Spinal cord (tissue), 10 donors: ENCODE measurements around the gene CMIP. TPM values are rescaled to one million over a fixed set of nuclear protein-coding genes. Genes with fewer than 3 reads are reported as not detected.
A peak's percentile ranks its signal among the peaks of the same experiment; 100 is the strongest.

Experiments used
- DNase-seq, 6 donors: peaks; one replicate each; pipeline versions ENCODE4 v3.0.0 to v3.0.0-alpha.2; 2013 to 2015; ENCODE audit warnings: low spot score in 6 of 6, low read depth in 4 of 6
- H3K27ac ChIP-seq: one replicate; pipeline ENCODE4 v1.5.1; 2013; ENCODE audit warnings: low read depth, low read length, control low read depth
- H3K27me3 ChIP-seq: one replicate; pipeline ENCODE4 v1.6.1; 2013; ENCODE audit warnings: low read length; ENCODE audit not compliant: control insufficient read depth, insufficient read depth
- H3K36me3 ChIP-seq: one replicate; pipeline ENCODE4 v1.6.1; 2013; ENCODE audit warnings: low read length; ENCODE audit not compliant: control insufficient read depth, insufficient read depth
- H3K4me1 ChIP-seq: one replicate; pipeline ENCODE4 v1.6.1; 2013; ENCODE audit warnings: low read length; ENCODE audit not compliant: control insufficient read depth, insufficient read depth
- H3K4me3 ChIP-seq: one replicate; pipeline ENCODE4 v1.5.1; 2013; ENCODE audit warnings: low read depth, low read length, control low read depth
- H3K9me3 ChIP-seq: one replicate; pipeline ENCODE4 v1.6.1; 2013; ENCODE audit warnings: low read length; ENCODE audit not compliant: control insufficient read depth, insufficient read depth
- WGBS: methylation state at CpG from one replicate; pipeline ENCODE4 v1.1.5; 2013; ENCODE audit warnings: missing lambda C conversion rate; ENCODE audit not compliant: insufficient coverage; 5-methylcytosine and 5-hydroxymethylcytosine counted together
- polyA plus RNA-seq, 2 donors: library from polyadenylated mRNA; unstranded; fragments of 120-200 nt; gene quantifications; one replicate each; pipeline ENCODE4 v1.2.1, GENCODE V29; 2013; ENCODE audit not compliant: insufficient read length in 2 of 2
- total RNA-seq, 2 donors: library from RNA; depleted of rRNA in 1 of 2; stranded (reverse); fragments of 120-200 nt in 1 of 2; fragments of >200 nt in 1 of 2; gene quantifications; one replicate each; pipeline versions ENCODE4 v1.2.3 to v1.2.4, GENCODE V29; 2013 to 2014
- donor health status: healthy.

The CMIP gene
- total and polyA plus RNA-seq, 4 donors, result 20.6 to 151 (median 100) TPM

DNA sequence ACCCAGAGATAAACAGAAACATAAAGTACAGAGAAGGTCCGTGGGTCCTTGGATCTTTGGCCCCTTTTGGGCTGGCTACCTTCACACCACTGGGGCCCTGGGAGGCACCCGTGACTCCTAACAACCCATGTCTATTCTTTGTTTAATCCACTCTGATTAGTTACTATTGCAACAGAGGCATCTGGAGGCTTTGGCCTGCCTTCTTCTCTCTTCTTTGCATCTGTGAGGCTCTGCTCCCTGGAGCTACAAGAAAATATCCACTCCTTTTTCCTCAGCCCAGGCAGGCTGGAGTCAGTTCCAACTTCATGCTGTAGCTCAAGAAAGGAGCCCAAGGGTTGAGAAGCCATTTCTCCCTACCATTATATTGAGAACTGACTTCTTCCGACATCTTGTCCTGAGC lies 9.5 kb upstream of the CMIP start:
- Histone ChIP-seq H3K4me3 (no peak overlapping the region), H3K36me3 (no peaks in the 10 kb centered on the region), H3K27me3 (no peaks in the 10 kb centered on the region), H3K27ac (no peak overlapping the region), H3K4me1 (peaks cover 20% of the 10 kb centered on the region), H3K9me3 (no peaks in the 10 kb centered on the region)
- DNase-seq, result no peak
- WGBS, result 77% methylated on average over 2 of the region's 3 CpGs

GRCh38 chr16:81435567-81435966 lies 9.0 kb upstream of the CMIP start:
- WGBS, result 100% methylated on average over 1 of the region's 2 CpGs
- Histone ChIP-seq H3K27me3 (no peaks in the 10 kb centered on the region), H3K36me3 (no peaks in the 10 kb centered on the region), H3K4me3 (no peak overlapping the region), H3K9me3 (no peaks in the 10 kb centered on the region), H3K27ac (no peak overlapping the region), H3K4me1 (peaks cover 20% of the 10 kb centered on the region)
- DNase-seq, result no peak

- no peaks in the 10 kb centered on the region for H3K9me3 ChIP-seq
- peaks cover 17% of the 10 kb centered on the region for H3K4me1 ChIP-seq
- H3K36me3 ChIP-seq, result no peaks in the 10 kb centered on the region
- H3K27me3 ChIP-seq, result no peaks in the 10 kb centered on the region
- no peak overlapping the region for H3K27ac ChIP-seq
- WGBS, result 94% methylated on average over 1 of the region's 6 CpGs
- H3K4me3 ChIP-seq, result no peak overlapping the region
- no peak for DNase-seq
These were observed 8.2 kb upstream of the CMIP start for GRCh38 chr16:81436386-81436785.

GRCh38 chr16:81437865-81438264 lies 6.7 kb upstream of the CMIP start:
- H3K9me3 ChIP-seq, result no peaks in the 10 kb centered on the region
- H3K27me3 ChIP-seq, result no peaks in the 10 kb centered on the region
- H3K36me3 ChIP-seq, result no peaks in the 10 kb centered on the region
- no peak overlapping the region for H3K4me3 ChIP-seq
- no peak overlapping the region for H3K27ac ChIP-seq
- WGBS, result 57% methylated on average over 2 of the region's 10 CpGs
- no peak for DNase-seq
- peaks cover 4% of the 10 kb centered on the region for H3K4me1 ChIP-seq

DNA sequence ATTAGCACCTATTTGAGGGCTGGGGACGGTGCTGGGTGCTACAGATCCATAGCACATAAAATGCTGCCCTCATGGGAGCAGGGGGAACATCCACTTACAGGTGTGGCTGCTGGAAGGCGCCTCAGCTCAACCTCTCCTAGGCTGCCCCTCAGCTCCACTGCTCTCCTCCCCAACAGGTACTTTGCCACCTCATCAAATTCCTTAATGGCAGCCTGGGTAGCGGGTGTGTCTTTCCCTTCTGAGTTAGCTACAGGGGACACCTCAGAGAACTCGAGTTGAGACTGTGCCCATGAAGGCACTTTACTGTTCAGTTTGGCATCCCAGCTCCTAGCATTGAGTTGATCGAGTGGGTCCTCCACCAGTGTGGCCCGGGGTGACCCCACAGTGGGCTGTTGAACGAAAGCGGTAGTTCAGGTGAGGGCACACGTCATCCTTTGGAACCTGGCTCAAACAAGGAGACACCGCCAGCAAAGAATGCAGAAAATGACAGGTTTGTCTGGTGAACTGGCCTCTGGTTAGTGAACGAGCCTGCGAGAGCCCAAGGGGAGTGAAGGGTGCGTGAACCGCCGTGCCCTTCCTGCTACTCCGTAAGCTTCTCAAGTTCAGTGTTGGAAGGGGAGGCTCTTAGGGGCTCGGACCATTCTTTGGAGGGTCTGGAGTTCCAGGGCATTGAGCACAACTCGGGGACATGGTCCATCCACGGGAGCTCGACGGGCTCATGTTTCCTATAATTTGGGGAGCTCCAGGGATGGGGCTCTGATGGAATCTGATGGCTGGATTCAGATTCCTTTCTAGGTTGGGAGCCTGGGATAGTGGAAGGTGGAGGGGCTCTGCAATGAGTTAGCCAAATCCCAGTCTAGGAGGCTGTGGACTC lies 3.5 kb upstream of the CMIP start:
- no peaks in the 10 kb centered on the region for H3K9me3 ChIP-seq
- WGBS, result 82% methylated on average over 21 of the region's 21 CpGs
- no peak overlapping the region for H3K27ac ChIP-seq
- no peak for DNase-seq
- H3K36me3 ChIP-seq, result no peaks in the 10 kb centered on the region
- H3K27me3 ChIP-seq, result no peaks in the 10 kb centered on the region
- H3K4me1 ChIP-seq, result peaks cover 12% of the 10 kb centered on the region
- H3K4me3 ChIP-seq, result no peak overlapping the region

DNA sequence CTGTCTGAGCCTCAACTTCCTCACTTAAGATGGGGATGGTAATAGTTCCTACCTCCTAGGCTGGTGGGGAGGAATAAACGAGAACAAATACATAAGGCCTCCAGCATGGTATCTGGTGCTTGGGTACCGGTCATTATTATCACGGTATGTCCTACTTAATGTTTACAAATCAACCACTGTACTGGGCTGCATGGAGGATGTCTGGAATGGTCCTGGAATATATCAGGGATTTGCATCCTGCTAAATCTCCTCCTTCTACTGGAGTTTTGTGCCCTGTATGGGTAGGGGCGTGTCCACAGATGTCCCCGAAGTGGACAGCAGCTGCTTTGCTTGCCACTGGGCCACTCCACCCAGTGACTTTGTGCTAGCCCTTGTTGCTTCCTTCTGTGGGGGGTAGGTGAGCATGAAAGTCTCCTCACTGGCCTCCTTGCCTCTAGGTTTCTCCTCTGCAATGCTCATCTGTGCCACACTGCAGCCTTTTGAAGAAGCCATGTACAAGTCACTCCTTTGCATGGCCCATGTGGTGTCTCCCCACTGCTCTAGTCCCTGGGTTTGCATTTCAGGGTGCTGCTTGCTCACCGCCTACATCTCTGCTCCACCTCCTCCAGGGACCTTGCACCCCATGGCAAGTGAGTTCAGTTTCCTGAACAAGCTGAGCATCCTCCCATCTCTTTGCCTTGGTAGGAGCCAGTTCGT lies 2.2 kb upstream of the CMIP start:
- WGBS, result 100% methylated on average over 2 of the region's 7 CpGs
- Histone ChIP-seq H3K36me3 (no peaks in the 10 kb centered on the region), H3K4me3 (no peak overlapping the region)

GRCh38 chr16:81442916-81443687 lies 1.5 kb upstream of the CMIP start:
- Histone ChIP-seq H3K9me3 (no peaks in the 10 kb centered on the region), H3K4me3 (no peak overlapping the region), H3K36me3 (peaks cover 4% of the 10 kb centered on the region), H3K27me3 (no peaks in the 10 kb centered on the region), H3K27ac (peak overlapping the region; percentile 61), H3K4me1 (peaks cover 30% of the 10 kb centered on the region)
- 66% methylated on average over 4 of the region's 8 CpGs for WGBS
- no peak for DNase-seq

More for the DNA sequence above, 2.2 kb upstream of the CMIP start:
- H3K27me3 ChIP-seq, result no peaks in the 10 kb centered on the region
- no peaks in the 10 kb centered on the region for H3K9me3 ChIP-seq
- H3K27ac ChIP-seq, result no peak overlapping the region
- no peak for DNase-seq
- H3K4me1 ChIP-seq, result peaks cover 23% of the 10 kb centered on the region

- H3K4me1 ChIP-seq, result peaks cover 38% of the 10 kb centered on the region
- no peaks in the 10 kb centered on the region for H3K27me3 ChIP-seq
- no peaks in the 10 kb centered on the region for H3K9me3 ChIP-seq
- H3K36me3 ChIP-seq, result peaks cover 4% of the 10 kb centered on the region
- DNase-seq, result peak in 2 of 6 donors; percentile 25 to 63
- WGBS, result 12% methylated on average over 33 of the region's 36 CpGs
- peak overlapping the region; percentile 61 for H3K27ac ChIP-seq
- peak overlapping the region; percentile 56 for H3K4me3 ChIP-seq
These were observed 740 bp upstream of the CMIP start for GRCh38 chr16:81443688-81444447.
